Measurements from ENCODE around the gene SDF4.
"Not testable (repeated sequence)": the region's sequence is repeated elsewhere in the genome, so short reads cannot be mapped to it uniquely, and the experiment has no call there.

SDF4 gene

DNA sequence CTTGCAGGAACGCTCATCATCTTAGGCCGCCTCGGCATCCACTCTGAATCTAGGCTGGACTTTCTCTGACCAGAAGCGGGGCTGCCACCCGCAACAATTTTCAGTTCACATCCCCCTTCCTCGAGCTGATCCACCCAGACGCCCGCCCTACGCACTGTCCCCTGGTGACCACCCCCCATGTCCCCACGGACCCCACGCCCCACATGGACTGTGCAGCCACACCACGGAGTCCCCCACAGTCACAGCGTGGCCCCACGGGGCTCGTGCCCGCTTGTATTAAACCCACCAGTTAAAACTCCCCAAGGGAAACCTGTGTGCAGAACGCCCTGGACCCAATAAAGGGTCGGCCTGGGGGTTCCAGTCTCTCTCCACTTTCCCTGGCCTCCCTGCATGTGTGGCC, 27.7 kb upstream of the SDF4 start:
- DNase-seq: no peak

DNA sequence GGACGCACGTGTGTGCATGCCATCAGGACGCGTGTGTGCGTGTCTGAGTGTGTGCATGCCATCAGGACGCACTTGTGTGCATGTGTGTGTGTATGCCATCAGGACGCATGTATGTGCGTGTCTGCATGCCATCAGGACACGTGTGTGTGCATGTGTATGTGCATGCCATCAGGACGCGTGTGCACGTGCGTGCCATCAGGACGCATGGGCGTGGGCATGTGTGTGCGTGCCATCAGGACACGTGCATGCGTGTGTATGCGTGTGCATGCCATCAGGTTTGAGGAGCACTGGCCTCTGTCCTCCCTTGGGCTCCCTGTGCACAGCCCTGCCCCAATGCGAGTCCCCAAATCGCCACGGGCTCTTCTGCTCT, 27.3 kb upstream of the SDF4 start:
- DNase-seq: no peak

GRCh38 chr1:1256956-1257871, 25.4 kb upstream of the SDF4 start:
- DNase-seq: no peak

DNA sequence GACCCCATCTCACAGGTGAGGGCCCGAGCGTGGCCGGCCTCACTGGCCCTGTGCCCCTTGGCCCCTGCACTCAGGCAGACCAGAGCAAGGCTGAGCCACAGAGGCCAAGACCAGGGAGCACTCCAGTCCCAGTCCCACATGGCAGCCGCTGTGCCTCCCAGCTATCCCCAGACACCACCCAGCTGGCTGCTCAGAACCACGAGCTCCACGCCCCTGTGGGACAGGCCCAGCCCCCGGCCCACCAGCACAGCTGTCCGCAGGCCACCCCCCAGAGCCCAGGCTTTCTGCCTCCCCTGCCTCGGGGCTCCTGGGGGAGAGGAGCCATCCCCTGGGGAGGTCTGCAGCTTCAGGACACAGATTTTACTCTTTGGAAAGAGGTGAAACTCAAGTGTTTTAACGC, 23.8 kb upstream of the SDF4 start:
- DNase-seq: no peak

- no peak for DNase-seq
These were observed 23.3 kb upstream of the SDF4 start for GRCh38 chr1:1255078-1255477.

GRCh38 chr1:1254667-1254998, 22.8 kb upstream of the SDF4 start:
- no peak for DNase-seq

DNA sequence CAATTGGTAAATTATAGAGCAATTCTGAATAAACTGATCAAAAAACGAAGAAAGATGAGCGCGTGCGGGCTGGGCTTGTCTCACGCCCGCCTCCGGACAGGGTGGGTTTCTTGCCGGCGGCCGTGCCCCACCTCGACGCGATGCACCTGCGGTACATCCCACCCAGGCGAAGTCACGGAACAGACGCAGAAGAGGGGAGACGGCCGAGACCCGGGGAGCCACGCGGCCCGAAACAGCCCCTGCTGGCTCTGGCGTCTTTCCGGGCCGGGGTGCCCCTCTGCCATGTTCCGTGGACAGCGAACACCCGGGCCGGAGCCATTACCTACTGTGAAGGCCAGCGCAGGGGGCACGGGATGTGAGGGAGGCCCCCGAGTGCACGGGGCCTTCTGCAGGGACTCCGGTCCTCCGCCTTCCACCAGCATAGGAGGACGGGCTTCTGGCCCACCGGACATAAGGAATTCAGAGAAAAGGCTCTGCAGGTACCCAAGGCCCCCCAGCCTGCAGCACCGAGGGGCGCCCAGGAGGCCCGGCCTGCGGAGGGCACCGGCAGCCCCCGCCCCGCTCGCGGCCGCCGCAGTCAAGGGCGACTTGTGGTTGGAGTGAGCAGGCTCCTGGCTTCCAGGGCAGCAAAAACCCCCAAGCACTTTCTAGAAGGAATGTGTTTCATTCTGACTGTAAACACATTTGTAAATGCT, 22.3 kb upstream of the SDF4 start:
- DNase-seq: no peak

DNA sequence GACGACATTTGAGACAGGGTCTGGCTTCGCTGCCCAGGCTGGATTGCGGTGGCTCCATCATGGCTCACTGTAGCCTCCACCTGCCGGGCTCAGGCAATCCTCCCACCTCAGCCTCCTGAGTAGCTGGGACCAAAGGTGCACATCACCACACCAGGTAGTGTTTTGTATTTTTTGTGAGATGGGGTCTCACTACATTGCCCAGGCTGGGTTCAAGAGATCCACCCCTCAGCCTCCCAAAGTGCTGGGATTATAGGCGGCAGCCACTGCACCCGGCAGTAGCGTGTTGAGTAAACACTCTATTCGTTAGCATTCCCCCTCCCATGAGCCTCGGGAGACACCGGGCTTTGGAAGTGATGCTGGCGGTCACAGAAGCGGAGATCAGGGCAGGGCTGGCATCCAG, 21.5 kb upstream of the SDF4 start:
- DNase-seq: no peak

- no peak for DNase-seq
These were observed 19.0 kb upstream of the SDF4 start for GRCh38 chr1:1250786-1251284.

GRCh38 chr1:1248009-1248913, 16.5 kb upstream of the SDF4 start:
- not testable (repeated sequence) for DNase-seq

DNA sequence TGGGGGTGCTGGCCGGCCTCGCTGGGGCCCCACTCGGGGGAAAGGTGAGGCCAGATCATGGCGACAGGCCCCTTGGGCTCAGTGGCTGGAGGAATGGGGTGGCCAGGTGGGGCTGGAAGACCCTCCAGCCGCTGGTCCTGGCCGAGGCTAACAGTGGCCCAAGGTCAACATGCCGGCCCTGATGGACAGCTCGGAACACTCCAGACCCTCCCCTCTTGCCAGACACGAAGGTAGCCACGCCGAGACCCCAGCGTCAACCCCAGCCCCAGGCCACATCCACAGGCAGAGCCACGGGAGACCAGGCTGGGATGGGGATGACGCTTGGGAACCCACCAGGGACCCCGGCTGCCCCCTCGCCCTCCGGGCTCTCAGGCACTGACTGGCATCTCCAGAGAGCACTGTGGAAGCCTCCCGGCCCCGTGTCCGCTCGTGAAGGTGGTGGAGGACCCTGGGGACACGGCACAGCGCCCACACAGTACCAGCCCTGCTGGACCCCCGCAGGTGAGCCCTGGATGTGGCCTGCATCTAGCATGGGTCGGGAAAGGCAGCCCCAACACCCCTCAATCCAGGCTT, 15.6 kb upstream of the SDF4 start:
- DNase-seq: no peak

DNA sequence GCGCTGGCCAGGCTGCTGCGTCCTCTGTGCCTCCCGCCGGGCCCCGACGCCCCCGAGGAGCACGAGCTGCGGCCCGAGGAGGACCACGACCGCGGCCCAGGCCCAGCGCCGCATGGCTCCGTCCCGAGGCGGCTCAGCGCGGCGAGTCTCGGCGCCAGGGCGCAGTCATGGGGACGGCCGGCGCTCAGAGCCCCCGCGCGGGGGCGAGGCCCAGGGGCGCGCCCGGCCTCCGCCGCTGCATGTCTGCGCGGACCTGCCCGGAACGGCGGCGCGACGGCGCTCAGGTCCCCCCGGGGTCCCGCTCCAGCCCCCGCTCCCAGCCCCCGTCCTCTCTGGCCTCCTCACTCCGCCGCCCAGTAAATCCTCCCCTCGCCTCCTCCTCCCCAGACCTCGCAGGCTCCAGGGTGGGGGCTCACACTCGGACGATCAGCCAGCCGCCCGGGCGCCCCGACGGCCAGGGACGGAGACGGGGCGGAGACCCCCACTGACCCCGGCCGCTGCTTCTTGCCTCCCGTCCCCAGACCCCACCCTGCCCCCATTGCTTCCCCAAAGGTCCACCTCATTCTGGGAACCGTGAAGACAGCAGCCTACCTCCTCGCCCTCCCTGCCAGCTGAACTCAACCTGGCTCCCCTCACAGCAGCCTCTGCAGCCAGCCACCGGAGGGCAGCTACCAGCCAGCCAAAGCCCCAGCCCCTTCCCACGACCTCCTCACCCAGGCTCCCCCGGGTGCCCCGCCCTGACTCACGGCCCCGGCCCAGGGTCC, 15.0 kb upstream of the SDF4 start, which contains the start of gene C1QTNF12:
Gene C1QTNF12, minus strand, starts transcription at position 146 of the 764 bp plus-strand sequence. Its CDS starts 32 bp downstream, at position 114.
- no peak for DNase-seq

DNA sequence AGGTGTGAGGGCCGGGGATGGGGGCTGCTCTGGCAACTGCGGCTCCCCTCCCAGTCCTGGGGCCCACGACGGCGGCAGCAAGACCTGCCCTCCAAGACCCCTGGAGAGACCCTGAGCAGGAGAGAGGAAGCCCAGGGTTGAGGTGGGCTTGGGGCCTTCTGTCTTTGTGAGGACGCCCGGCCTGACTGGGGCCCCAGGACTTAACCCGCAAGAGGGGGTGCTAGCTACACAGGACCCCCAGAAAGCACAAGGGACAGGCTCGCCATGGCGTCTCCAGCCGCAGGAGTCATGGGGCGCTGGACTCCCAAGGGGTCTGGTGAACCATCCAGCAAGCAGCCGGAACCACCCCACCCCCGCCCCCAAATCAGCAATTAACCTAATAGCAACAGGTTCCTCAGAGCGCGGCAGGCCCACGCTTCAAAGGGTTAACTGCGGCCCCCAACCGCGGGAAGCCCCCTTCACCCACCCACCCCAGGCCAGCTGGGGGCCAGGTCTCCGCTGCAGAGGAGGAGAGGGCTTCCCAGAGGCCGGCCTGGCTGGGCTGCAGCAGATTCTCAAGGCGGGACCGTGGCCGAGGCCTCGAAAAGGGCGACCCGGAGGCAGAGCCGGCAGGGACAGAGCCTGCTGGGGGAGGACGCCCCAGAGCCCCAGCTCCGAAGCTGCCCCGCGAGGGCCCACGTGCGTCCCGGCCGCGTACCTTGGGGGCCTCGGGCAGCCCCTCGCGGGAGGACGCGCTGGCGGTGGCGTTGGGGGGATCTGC, 14.2 kb upstream of the SDF4 start:
- DNase-seq: no peak

DNA sequence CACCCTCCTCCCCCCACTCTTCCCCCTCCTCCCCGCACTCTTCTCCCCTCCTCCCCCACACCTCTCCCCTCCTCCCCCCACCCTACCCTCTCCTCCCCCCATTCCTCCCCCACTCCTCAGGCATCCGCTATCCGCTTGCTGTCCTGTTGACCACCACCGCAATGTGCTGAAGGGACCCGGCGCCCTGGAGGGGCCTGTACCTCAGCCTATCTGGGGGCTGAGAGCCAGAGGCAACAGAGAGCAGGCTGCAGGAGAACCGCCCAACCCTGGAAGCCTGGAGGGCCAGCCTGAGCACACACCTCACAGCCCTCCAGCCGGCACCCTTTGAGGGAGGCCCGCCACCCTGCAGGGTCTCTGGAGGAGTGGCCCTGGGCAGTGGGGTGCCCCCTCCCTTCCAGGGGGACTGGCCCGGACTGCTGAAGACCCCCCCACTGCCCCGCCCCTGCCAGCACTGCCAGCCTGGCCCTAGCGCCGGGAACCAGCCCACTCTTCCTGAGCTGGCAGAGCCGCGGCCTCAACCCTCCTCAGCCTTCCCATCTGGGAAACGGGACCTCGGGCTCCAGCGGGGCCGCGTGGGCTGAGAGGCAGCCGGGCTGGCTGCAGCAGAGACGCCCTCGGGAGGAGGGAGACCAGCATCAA, 13.5 kb upstream of the SDF4 start:
- no peak for DNase-seq

DNA sequence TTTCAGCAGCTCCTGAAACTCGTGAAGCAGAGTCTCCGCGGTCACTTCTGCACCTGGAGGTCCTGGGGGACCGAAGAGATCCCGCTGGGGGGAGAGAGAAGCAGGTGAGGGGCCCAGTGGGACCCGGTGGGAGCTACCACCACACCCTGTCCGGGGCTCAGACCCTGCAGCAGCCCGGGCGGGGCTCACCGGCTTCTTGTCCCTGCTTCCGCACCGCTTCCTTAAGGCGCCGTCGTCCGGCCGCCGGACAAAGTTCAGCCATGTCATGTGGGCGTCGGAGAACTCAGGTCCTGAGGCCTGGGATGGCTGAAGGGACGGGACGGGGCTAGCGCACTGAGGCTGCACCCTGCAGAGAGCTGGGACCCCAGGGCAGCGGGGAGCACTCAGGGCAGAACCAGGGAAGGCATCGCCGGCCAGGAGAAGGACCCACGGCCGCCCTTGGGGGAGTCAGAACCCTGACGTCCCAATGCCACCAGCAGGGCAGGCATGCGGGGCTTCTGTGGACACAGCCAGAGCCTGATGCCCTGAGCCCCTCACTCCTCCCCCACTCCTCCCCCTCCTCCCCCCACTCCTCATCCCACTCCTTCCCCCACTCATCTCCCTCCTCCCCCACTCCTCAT, 12.5 kb upstream of the SDF4 start:
- DNase-seq: no peak

DNA sequence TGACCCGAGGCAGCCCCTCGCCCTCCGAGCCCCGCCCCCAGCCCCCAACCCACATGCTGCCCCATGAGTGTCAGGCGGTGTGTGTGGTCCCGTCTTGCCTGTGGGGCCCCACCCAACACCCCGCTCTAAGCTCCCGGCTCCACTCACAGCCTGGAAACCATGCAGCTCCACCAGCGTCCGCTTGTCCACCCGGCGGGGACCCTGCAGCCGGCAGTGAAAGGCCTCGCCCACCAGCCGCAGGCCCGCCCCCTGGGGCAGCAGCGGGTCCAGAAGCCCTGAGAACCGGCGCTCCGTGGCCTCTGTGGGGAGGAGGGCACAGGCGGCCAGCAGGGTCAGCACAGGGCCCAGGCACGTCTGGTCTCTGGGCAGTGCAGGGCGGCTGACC, 12.0 kb upstream of the SDF4 start:
- no peak for DNase-seq

GRCh38 chr1:1243266-1243660, 11.5 kb upstream of the SDF4 start:
- no peak for DNase-seq

DNA sequence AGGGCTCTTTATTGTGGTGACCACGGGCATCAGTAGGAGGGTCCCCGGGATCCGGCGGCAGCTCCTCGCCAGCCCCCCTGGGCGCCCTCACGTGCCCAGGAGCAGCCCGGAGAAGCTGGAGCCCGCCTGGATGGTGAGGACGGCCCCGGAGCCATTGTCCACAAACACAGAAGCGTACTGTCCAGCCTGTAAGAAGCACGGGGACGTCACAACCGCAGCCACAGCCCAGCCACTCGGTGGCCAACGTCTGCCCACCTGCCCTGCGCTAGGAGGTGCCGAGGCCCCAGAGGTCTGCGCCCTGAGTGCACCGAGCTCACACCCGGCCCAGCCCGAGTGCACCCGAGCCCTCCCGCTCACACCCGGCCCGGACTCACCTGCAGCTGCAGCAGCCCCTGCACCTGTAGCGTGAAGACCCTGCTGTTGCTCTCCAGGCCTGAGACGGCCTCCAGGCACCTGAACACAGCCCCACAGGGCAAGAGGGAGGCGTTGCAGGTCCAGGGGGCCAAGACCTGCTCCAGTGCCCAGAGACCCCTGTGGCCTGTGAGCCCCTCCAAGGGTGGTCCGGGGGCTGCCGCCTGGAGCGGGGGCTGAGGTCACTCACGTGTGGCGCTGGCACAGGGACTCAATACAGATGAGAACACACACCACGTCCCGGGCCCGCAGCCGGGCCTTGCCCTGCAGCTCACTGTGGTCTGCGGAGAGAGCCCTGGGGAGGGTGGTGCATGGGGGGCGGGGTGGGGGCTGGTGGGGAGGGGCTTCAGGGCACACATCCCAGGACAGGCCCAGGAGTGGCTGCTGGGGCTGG, 10.9 kb upstream of the SDF4 start:
- no peak for DNase-seq
